HG03565 (cell line): ENCODE results near the gene FARS2.

ENCODE experiments used
- ATAC-seq: cut with Tn5 transposase; IDR thresholded peaks from one replicate; pipeline ENCODE4 v1.9.1; 2021; ENCODE audit warnings: mild to moderate bottlenecking, moderate library complexity; ENCODE audit not compliant: unreplicated experiment

The FARS2 gene

DNA sequence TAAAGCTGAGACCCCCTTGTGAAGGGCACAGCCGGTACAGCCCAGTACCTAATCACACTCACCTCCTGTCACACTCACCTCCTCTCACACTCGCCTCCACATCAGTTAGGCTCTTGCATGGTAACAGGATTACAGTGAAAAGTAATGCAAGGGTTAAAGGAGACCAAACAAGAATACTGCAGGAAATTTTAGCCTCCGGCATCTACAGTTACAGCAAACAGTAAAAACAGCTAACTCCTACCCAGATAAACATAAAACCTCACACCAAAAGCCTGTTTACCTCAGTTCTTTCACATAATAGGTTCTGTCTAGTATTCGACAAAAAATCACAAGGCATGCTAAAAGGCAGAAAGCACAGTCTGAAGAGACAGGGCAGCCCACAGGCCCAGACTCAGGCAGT is 55.6 kb downstream of the FARS2 start:
- ATAC-seq, result no peak

GRCh38 chr6:5318617-5319272 is 57.4 kb downstream of the FARS2 start:
- no peak for ATAC-seq

GRCh38 chr6:5323979-5324378 is 62.7 kb downstream of the FARS2 start:
- no peak for ATAC-seq

- no peak for ATAC-seq
Observed at GRCh38 chr6:5325173-5325572, 63.9 kb downstream of the FARS2 start.

- ATAC-seq, result no peak
Observed at GRCh38 chr6:5326022-5326641, 64.8 kb downstream of the FARS2 start.

GRCh38 chr6:5328800-5329199 is 67.5 kb downstream of the FARS2 start:
- ATAC-seq, result no peak

- ATAC-seq, result no peak
Observed at GRCh38 chr6:5331845-5332442, 70.6 kb downstream of the FARS2 start.

DNA sequence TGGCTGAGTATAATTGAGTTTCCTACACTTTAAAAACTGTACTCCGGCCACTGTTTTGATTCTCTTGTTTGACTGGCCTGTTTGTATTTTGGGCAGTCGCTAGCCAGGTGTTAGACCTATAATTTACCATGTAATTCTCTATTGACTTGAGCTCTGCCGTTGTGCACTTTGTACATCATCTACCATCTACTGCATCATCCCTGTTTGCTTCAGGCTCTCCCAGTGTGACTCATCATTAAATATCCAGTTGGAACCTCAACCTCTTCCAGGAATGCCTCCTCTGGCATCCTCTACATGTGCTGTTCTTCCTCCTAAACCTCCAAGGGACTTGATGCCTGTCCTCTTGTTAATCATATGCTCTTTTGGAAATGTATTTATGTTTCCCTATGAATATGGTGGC is 72.3 kb downstream of the FARS2 start:
- ATAC-seq, result no peak

DNA sequence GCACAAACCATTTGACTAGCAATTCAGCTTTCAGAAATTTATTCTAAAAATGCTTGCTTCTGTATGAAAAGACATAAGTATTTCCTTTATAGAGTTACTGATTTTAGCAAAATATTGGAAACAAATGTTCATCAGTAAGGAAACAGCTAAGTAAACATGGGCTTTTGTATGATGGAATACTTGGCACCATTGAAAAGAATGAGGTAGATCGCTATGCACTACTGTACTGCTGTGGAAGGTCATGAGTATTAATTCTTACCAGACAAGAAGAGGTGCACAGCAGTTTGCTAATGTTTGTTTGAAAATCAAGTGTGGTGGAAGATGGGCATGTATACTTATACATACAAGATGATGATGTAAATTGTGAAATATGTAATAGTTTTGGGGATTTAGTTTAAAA is 73.0 kb downstream of the FARS2 start:
- no peak for ATAC-seq

DNA sequence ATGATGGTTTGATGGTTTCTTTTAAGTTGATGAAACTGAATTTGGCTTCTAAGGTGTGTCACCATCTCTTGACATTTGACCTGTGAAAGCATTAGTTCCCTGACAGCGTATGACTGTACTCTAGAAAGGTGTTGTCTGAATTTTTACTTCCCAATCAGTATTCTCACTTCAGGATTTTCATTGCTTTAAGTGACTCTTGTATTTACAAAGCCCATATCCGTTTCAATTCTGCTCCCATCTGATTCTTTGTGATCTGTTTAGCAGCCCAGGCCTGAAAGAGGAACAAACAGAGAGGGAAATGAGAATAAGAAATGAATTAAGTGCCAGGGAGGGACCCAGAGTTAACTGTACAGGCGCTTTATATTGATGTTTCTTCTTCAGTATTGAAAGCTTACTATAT is 73.7 kb downstream of the FARS2 start:
- no peak for ATAC-seq

DNA sequence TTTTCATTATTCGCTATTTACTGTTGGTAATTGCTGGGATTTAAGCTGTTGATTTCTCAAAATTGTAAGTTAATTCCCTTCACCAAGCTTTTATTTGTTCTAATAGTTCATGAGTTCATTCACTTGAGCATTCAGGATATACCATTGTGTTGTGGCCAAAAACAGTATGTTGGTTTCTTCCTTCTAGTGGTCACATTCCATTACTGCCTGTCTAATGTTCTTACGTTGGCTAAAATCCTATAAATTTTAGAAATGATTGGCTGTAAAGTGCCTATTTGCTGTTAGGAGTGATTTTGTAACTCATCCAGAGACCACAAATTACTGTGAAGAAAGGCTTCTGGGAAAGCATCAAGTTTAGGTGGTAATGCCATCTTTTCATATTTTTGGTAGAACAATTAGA is 76.3 kb downstream of the FARS2 start:
- no peak for ATAC-seq

DNA sequence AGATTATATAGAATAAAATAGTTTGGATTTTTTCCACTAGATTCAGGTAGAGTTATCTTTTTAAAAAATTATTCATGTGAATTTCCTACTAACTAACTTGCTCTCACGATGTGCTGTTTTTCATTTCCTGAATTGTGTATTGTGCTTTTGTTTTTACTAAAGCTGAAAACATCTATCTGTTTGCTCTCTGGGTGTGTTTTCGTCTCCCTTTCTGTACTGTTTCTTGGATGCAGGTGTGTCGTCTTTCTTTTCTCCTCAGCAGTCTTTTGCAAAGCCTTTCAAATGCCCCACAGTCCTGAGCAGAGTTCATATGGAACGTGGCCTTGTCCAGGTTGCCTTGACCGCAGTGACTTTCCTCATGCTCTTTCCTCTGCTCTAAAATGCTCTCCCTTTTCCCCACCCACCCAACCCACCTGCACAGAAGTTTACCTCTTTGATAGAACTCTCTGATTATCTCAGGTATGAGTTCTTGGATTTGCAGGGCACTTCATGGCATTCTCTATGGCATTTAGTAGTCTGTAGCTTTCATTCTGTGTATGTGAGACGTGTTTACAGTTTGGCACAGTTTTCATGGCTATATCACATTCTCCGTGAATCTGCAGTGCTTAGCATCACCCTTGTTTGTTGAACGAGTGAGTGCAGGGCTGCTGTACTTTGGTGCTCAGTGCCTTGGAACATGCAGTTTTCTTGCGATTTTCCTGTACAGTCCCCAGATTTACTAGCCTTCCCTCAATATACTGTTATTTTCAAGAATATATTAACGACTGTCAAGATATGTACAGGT is 77.1 kb downstream of the FARS2 start:
- no peak for ATAC-seq

DNA sequence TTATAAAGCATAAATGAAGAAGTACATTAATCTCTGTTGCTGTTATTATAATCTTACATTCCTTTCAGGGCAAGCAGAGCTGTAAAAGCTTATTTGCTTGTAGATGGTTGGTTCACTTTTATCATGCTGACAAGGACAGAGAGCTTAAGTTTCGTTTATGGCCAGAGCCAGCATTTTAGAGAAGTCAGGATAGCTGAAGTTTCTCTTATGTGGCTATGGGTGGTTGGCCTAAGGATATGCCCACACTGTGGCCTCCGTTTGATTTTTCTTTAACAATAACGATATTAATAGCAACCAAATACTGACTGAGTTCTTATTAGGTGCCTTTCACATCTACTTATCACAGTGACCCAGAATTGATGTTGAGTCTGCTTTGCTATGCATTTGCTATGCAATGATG is 78.5 kb downstream of the FARS2 start:
- ATAC-seq, result no peak

GRCh38 chr6:5341845-5342244 is 80.5 kb downstream of the FARS2 start:
- no peak for ATAC-seq

DNA sequence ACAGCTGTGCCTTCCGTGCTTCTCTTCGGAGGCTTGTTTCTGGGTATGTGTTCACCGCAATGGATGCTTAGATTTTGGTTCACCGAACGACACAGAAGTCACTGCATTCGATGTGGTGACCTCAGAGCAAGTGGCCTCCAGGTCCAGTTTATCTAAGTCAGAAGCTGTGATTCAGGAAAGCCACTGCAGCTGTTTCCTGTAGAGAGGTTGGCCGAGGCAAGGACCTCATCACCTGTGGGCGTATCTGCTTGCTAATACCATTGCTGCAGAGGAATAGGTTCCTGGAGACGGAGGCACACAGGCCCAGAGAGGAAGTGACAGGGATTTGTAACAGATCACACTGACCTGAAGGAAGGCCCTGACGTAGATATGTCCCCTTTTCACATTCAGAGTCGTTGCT is 82.7 kb downstream of the FARS2 start:
- no peak for ATAC-seq

- no peak for ATAC-seq
Observed at GRCh38 chr6:5345324-5345723, 84.0 kb downstream of the FARS2 start.

- ATAC-seq, result no peak
Observed at GRCh38 chr6:5351552-5352210, 90.4 kb downstream of the FARS2 start.

GRCh38 chr6:5353971-5354370 is 92.7 kb downstream of the FARS2 start:
- ATAC-seq, result no peak

GRCh38 chr6:5357486-5357885 is 96.2 kb downstream of the FARS2 start:
- ATAC-seq, result no peak

DNA sequence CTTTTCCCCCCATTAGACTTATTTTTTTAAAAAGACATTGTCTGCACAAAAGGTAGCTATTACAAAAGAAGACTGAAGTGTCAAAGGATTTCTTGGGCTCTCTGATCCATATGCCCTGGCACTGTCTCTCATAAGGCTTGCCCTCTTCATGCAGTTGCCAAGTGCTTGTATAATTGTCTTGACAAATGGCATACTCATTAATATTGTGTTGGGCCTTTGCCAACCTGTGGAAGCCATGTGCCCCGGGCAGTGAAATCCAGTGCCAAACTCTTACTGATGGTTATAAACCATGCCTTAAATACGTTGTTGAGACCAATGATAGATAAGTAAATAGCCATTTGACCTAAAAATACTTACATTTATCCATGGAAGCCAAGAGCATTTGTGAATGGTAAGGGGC is 98.1 kb downstream of the FARS2 start:
- no peak for ATAC-seq

- ATAC-seq, result no peak
Observed at GRCh38 chr6:5361396-5361795, 100.1 kb downstream of the FARS2 start.
